NK-92 (cell line): ENCODE measurements around the gene DHH.
A peak's percentile ranks its signal among the peaks of the same experiment; 100 is the strongest.
"Not testable (repeated sequence)": the region's sequence is repeated elsewhere in the genome, so short reads cannot be mapped to it uniquely, and the experiment has no call there.

Experiments used
- DNase-seq: peaks from one replicate; lab custom pipeline; 2025; ENCODE audit not compliant: unreplicated experiment; lab: John Stamatoyannopoulos, UW

Gene DHH

DNA sequence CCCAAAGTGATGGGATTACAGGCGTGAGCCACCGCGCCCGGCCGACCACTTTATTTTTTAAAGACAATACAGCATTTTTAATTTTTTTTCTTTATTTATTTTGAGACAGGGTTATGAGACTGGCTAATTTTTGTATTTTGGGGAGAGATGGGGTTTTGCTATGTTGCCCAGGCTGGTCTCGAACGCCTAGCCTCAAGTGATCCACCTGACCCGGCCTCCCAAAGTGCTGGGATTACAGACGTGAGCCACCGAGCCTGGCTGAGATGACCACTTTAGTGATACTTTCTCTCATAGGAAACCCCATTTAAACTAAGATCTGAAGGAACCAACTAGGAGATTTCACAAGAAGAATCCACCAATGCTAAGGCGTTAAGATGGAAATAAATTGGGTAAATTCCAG, 23.6 kb downstream of the DHH start:
- no peak for DNase-seq

DNA sequence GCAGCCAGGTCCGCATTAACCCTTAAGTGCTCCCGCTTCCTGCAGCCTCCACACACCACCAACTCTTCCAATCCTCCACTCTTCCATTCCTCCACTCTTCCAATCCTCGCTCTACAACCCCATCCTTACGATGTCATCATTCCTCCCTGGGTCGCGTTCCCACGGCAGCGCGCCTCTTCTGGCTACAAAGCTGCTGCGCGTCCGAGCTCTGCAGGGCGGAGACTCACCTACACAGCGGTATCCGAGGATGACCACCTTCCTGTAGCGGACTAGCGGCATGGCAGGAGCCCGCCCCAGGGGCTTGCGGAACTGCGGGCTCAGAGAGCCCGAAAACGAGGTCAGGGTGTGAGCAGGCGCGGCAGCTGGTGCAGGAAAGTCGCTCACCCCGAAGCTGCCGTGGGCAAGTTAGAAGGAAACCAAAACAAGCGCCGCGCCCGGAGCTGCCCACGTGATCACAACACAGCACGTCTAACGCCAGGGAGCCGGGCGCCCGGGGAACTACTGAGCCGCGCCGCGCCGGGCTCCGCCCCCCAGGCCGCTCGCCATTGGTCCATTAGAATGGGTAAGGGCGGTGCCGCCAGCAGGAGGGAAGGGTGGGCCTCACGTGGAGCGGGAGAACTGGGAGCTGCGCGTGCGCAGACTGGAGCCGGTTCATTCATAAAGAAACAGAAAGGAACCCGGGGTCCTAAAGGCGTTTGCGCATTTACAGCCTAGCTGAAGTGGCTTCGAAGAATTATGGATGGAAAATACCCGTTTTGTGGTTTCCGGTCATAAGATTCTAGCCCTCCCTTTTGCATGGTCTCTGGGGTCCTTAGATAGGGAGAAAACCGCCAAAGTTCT, 24.9 kb downstream of the DHH start, which contains the start of gene RHEBL1:
TSS of gene RHEBL1 (minus strand) at position 473 of the 840 bp plus-strand sequence. CDS start at position 279, 194 bp downstream.
- peak; percentile 85 for DNase-seq

- DNase-seq: no peak
These were observed 25.6 kb downstream of the DHH start for GRCh38 chr12:49068879-49069506.

DNA sequence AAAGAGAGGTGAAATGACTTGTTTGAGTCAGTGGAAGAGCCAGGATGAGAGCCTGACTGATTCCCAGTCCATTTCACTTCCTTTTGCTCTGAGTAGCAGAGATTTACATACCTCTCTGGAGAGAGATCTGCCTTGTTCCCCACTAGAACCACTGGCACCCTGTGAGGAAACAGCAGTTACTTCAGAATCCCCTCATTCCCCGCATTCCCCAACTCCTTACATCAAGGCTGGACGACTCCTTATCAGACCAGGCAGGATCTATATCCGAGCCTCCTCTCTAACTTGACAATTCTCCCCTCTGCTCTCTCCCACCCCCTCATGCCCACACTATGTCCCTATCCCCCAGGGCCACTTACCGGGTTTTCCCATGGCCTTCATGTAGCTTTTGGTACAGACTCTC, 28.5 kb downstream of the DHH start:
- no peak for DNase-seq

- DNase-seq: no peak
These were observed 29.8 kb downstream of the DHH start for GRCh38 chr12:49064767-49065152.

DNA sequence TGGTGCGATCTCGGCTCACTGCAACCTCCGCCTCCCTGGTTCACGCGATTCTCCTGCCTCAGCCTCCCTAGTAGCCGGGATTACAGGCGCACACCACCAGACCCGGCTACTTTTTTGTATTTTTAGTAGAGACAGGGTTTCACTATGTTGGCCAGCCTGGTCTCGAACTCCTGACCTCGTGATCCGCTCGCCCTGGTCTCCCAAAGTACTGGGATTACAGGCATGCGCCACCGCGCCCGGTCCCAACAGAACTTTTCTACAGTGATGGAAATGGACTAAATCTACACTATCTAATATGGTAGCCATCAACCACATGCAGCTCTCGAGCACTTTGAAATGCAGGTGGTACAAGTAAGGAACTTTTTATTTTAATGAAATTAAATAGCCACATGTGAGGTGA, 32.7 kb downstream of the DHH start:
- not testable (repeated sequence) for DNase-seq

DNA sequence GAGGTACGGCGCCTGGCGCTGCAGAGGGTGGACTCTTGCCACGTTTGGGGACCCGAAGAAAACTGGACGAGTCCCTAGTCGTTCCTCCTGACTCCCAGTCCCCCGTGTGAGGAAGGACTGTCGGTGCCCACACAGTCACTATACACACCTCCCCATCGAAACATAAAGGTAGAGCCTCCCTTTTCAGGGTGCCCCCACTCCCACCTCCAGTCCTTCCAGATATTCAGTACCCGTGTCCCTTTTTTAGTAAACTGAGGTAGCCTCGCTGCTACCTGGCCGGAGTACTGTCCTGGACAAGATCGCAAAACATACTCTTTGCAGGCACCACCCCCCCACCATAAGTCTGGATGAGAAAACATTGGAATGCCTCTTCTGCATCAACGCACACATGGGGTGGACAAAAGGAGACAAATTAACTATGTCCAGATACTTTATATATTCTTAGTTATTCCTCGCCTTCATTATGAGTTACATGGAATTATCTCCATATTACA, 33.4 kb downstream of the DHH start:
- no peak for DNase-seq

- DNase-seq: no peak
These were observed 34.1 kb downstream of the DHH start, which contains the start of gene KMT2D for GRCh38 chr12:49060237-49061156. Gene KMT2D (minus strand): TSS chr12:49060794. CDS start chr12:49055324, 5,470 bp downstream.

DNA sequence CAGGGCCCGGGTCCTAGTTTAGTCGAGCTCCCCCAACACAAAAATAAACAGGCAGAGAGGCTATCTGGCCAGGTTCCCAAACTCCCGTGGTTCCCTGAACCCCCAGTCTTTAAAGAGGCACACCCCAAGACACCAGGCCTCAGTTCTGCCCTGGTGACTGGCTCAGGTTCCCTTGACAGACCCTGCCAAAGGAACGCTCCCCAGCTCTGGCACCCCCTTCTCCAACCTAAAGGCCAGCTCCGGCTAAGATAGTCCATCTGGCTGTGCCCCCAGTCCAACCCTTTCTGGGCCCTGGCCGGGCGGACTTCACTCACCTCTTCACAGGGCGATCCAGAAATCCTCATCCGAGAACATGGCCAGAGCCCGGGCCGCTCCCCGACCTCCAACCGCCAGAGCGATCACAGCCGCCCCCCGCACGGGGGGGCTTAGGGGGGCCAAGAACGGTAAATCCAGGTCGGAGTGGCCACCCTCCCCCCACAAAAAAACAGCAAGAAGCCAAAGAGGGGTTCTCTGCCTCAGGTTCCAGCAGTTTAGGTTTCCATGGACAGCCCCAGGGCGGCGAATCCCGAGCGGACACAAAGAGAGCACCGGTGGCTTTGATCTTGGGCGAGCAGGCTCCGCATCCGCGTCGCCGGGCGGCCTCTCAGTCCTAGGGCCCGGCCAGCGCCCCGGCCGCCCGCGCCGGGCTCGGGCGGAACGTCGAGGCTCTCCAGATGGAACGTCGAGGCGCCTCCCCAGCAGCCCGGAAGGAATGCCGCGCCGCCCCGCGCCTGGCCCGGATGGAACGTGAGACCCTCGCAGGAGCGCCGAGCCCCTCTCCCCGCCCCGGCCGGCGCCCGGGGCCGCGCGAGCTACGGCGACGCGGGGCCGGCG, 35.1 kb downstream of the DHH start:
- no peak for DNase-seq

DNA sequence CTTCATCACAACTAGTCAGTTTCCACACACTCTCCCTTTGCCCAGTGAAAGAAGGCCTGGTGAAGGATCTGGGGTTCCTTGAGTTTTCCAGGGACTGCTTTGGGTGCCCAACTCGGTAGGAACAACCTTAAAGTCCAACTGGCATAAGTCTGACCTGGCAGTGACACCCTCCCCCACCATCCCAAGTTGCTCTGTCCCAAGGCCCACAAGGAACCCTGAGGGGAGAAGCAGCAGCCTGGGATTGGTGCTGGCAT, 35.6 kb downstream of the DHH start:
- no peak for DNase-seq

DNA sequence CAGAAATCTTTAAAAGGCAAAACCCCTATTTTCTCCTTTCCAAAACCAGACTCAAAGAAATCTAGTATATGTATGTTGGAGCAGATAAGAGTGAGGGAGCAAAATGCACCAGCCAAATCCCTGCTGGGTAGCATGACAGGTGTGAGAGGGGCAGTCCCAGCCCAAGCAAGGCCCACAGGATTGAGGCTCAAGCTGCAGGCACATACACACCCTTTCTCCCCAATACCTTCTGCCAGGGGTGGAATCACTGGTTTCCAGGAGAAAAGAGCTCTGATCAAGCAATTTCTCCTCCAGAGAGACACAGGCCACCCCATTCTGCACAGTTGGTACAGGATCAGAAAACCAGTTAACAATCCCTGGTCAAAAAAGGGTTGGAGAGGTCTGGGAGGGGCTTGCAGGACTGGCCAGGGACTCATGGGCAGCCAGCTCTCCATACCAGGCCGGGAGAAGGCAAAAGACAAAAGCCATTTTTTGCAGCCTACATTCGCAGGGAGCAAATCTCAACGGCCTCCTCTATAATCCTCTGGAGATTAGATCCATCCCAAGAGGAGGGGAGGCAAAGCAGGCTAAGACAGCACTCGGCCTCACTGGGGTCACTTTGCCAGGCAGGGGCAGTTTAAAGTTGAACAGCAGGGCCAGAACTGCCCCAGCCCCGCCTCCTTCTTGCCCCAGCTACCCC, 36.1 kb downstream of the DHH start:
- DNase-seq: no peak

GRCh38 chr12:49057888-49058287, 36.7 kb downstream of the DHH start:
- no peak for DNase-seq

- no peak for DNase-seq
These were observed 38.4 kb downstream of the DHH start for GRCh38 chr12:49055978-49056754.

GRCh38 chr12:49055092-49055491, 39.5 kb downstream of the DHH start:
- DNase-seq: no peak

GRCh38 chr12:49054524-49054923, 40.1 kb downstream of the DHH start:
- DNase-seq: no peak

DNA sequence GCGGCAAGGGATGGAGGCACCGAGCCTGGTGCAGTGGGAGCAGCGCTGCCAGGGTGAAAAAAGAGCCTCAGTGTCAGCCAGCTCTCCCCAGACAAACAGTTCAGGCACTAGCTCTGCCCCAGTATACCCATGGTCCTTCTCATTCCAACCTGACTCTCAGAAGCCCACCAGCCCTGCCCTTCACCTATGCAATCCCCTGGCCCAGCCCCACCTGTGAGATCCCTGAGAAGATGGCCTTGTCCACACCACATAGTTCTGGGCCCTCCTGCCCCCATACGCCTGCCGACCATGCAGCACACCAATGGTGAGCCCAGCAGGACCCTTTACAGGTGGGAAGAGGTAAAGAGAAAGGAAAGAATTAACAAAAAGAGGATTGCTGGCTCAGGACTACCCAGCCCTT, 40.5 kb downstream of the DHH start:
- no peak for DNase-seq

GRCh38 chr12:49052451-49053208, 42.0 kb downstream of the DHH start:
- no peak for DNase-seq

- DNase-seq: no peak
These were observed 42.7 kb downstream of the DHH start for GRCh38 chr12:49051777-49052438.
